GM20000 (cell line): ENCODE data around the gene DGLUCY.

ENCODE experiments used
- DNase-seq: peaks from one replicate; pipeline ENCODE4 v3.0.0; 2012; ENCODE audit warnings: low spot score
- TF ChIP-seq, protein P1 (sequence below): IDR thresholded peaks from 2 replicates; pipeline ENCODE4 v1.5.1; 2012; ENCODE audit warnings: mild to moderate bottlenecking, control low read depth; ENCODE audit errors: extremely low read depth, missing control alignments

DGLUCY gene

DNA sequence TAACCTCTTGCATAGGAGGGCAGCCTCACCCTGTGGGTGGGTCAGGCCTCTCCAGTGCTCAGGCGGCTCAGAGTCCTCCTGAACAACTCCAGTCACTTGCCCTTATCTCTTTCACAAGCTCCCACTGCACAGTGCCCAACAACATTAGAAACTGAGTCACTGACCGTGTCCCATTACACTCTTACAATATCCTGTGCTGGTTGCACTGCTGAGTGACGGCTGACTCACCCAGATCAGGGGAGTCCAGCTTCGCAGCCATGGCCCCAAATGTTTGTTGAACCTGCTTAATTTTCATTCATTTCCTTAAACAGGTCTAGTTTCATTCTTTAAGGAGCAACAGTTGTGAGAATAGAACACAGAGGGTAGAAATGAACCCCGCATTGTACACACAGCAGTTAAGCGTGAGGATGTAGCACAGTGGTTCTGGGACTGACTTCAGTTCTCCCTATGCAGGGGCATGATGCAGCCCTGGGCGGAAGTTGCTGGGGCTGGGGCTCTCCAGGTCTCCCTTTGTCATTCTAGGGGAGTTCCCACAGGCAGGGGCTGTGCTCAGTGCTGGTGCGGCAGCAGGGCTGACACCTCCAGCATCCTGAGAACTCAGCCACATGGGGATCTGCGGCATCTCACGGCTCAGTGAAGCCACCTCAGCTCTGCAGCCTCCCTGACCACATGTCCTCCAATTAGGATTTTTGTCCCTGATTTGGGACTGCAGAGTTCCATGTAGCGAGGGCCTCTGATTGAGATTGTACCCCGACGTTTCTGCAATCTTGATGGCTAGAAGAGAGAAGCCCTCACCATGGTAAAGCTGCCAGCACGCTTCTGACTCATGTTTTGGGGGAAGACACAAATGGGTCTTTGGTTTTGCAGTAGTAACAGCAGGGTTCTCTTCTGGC, 114.5 kb downstream of the DGLUCY start:
- peak; percentile 91 for DNase-seq
- TF ChIP-seq, protein P1, sequence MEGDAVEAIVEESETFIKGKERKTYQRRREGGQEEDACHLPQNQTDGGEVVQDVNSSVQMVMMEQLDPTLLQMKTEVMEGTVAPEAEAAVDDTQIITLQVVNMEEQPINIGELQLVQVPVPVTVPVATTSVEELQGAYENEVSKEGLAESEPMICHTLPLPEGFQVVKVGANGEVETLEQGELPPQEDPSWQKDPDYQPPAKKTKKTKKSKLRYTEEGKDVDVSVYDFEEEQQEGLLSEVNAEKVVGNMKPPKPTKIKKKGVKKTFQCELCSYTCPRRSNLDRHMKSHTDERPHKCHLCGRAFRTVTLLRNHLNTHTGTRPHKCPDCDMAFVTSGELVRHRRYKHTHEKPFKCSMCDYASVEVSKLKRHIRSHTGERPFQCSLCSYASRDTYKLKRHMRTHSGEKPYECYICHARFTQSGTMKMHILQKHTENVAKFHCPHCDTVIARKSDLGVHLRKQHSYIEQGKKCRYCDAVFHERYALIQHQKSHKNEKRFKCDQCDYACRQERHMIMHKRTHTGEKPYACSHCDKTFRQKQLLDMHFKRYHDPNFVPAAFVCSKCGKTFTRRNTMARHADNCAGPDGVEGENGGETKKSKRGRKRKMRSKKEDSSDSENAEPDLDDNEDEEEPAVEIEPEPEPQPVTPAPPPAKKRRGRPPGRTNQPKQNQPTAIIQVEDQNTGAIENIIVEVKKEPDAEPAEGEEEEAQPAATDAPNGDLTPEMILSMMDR = no peak

DNA sequence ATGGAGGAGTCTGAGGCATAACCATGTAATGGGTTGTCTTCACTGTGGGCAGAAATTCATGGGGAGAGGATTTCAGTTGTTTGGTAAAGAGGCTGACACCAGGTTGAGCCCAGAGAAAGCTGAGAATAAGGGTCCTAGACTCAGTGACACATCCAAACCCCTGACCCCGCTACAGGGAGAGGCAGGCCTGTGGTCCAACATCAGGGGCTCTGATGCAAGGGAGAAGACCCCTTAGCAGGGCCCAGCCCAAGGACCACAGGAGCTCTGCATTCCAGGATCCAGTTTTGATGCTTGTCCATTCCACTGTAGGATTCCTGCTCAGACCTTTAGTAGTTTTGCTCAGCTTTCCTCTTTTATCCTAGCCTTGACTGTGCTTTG, 115.1 kb downstream of the DGLUCY start:
- TF ChIP-seq, protein P1 = no peak
- DNase-seq = no peak

DNA sequence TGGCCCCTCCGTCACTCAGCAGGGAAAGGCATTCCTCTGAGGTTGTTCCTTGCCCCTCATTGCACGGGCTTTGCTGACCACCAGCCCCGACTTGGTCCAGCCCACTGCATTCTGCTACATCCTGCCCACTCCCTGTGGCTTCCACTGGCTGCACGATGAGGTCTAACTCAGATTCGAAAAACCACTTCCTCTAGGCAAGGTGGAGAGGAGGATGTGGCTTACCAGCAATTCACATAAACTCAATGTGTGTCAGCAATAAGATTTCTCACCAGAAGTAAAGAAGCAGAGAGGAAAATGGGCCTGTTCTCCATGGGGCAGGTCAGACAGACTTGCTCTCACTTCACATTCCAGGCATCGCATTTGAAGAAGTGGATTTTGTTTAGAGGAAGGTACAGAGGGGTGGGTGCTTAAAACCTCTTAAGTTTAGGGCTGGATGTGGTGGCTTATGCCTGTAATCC, 115.9 kb downstream of the DGLUCY start:
- DNase-seq = peak; percentile 86
- TF ChIP-seq, protein P1 = no peak

DNA sequence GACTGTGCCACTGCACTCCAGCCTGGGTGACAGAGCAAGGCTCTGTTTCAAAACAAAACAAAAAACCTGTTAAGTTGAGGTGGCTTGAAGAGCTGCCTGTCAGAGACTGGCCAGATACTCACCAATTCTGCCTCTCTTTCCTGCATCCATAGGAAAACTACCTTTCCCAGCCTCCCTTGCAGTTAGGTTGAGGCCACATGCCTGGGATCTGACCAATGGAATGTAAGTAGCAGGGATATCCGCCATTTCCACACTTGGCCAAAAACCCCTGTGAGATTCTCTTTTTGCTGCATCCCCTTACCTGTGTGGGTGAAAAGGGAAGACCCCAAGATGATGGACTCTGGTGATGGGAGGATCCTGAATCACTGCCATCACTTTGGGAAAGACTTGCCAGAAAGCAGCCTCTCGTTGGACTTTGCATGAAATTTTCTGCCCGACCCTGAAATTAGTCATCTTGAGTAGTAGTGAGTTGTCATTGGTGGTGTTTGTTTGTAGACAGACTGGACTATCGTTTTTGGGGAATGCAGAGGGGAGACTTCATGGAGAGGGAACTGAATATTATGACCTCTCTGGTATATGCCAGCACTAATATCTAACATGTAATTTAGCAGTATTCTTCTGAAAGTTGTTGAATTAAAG, 116.6 kb downstream of the DGLUCY start:
- DNase-seq = no peak
- TF ChIP-seq, protein P1 = no peak

DNA sequence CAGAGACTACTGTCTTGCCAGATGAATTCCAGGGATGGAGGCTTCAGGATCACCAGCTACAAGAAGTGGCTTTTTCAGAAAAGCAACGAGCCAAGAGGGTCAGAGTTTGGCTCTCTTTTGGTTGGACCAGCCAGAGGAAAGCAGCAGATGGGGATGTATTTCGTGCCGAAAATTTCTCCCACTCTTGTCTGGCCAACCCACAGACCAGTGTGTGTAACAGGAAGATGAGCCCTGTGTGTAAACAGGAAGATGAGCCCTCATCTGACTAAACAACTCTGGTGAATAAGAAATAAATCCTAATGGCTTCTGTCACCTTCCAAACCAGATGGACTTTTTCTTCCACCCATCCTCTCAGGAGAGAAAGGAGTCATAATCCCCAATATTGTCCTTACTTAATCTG, 117.6 kb downstream of the DGLUCY start:
- TF ChIP-seq, protein P1 = no peak
- no peak for DNase-seq

DNA sequence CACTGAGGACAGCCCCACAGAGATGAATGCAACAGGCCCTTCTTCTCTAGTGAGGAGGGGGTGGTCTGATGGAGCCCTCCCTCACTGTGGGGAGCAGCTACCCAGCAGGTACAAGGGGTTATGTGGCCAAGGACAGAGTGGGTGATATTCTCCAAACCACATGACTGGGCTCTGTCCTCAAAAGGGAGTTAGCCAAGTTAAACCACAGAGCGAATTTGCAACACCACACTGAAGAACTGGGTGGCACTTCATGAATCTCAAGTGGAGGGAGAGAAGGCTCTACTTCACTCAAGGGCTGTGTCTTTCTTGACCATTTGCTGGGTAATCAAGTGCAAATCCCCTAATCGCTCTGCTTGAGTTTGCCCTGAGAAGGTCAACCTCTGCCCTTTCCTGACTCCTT, 118.2 kb downstream of the DGLUCY start:
- TF ChIP-seq, protein P1 = no peak
- DNase-seq = no peak

DNA sequence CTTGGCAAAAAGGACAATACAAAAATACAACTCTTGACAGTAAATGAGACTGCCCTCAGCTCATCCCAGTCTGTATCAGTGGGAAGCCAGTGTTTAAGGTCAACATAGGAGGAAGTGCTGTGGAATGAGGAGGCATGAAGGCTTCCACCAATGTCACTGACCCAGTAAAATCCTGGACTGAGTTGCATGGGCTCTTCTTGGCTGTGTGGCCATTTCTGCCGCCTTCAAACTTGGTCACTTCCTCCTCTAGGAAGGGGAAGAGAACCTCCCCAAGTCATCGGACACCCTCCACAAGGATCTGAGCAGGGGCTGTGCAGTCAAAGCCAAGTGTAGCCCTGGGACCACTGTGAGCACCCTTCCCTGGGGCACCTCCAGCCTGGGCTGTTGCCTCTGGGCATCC, 118.7 kb downstream of the DGLUCY start:
- TF ChIP-seq, protein P1 = no peak
- no peak for DNase-seq
